ENCODE measurements around the gene BLOC1S6. TPM values are rescaled to one million over a fixed set of nuclear protein-coding genes. Genes with fewer than 3 reads are reported as not detected.

BLOC1S6 gene
- total RNA-seq, 1 experiment from 2014 or later, result 40.1 TPM

DNA sequence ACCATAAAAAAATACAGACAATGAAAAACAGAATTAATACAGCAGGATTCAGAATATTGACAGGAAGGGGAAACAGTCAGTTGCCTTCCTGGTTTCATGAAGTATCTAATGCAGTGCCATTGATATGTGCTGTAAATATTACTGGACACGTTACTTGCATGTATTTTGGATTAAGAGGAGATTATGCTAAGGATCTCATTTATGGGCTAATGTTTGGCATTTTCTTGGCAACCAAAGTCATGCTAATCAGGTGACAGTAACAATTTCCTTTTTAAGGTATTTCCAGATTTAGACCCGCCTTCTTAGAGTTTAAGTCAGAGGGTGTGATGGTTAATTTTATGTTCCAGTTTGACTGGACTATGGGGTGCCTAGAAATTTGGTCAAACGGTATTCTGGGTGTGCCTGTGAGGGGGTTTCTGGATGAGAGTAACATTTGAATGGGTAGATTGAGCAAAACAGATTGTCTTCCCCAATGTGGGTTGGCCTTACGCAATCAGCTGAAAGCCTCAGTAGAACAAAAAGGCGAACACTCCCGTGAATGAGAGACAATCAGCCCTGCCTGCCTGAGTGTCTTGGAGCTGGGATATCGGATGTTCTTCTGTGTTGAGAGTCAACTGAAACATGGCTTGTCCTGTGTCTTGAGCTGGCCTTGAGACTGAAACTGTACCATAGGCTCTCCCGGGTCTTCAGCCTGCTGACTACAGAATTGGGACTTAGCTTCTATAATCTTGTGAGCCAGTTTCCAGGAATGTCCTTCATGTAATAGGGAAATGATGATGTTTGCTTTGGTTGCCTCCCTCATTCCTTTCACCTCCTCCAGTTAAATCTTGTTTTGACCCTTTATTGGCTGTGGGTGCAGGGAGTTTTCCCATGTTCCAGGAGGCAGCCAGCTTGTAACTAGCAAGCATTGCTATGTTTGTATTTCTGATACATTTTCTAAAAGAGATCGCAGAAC, 58.1 kb downstream of the BLOC1S6 start:
- intact Hi-C loops (cut with micrococcal nuclease), result no loop called here
- ChIA-PET CTCF (no interaction called here), POLR2A (ENCODE audit: unreplicated experiment) (interaction anchor here (0.6 kb wide), 2 partner anchors 10 to 198 kb away, joined by 3 to 6 read pairs; no protein-coding TSS in a partner anchor)
- H3K9ac ChIP-seq (ENCODE audit: low read length), result peak overlapping the region; percentile 59; the same call in 1 of the 2 replicates
- no peak overlapping the region for H2AFZ ChIP-seq (ENCODE audit: low read length)
- H3K4me1 ChIP-seq (ENCODE audit: insufficient read depth, low read length), result peaks cover 85% of the 10 kb centered on the region
- H3K27ac ChIP-seq (ENCODE audit: low read length), result peak overlapping the region; percentile 92
- H3K9me3 ChIP-seq (ENCODE audit: low read length), result no peaks in the 10 kb centered on the region
- peaks cover 64% of the 10 kb centered on the region for H3K79me2 ChIP-seq (ENCODE audit: low read length)
- H3K4me3 ChIP-seq (ENCODE audit: low read length), result no peak overlapping the region; the same call in 1 of the 2 replicates
- no peaks in the 10 kb centered on the region for H4K20me1 ChIP-seq (ENCODE audit: low read length)
- DNase-seq (peak; percentile 86), ATAC-seq (peak; percentile 29)
- TF ChIP-seq, protein P1, sequence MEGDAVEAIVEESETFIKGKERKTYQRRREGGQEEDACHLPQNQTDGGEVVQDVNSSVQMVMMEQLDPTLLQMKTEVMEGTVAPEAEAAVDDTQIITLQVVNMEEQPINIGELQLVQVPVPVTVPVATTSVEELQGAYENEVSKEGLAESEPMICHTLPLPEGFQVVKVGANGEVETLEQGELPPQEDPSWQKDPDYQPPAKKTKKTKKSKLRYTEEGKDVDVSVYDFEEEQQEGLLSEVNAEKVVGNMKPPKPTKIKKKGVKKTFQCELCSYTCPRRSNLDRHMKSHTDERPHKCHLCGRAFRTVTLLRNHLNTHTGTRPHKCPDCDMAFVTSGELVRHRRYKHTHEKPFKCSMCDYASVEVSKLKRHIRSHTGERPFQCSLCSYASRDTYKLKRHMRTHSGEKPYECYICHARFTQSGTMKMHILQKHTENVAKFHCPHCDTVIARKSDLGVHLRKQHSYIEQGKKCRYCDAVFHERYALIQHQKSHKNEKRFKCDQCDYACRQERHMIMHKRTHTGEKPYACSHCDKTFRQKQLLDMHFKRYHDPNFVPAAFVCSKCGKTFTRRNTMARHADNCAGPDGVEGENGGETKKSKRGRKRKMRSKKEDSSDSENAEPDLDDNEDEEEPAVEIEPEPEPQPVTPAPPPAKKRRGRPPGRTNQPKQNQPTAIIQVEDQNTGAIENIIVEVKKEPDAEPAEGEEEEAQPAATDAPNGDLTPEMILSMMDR (conservative IDR thresholded peaks at IDR 0.05; ENCODE audit: low read depth, low read length), result no peak
- TF ChIP-seq EZH2phosphoT487 (IDR thresholded peaks at IDR 0.05; ENCODE audit: borderline replicate concordance, low read length), result no peak
- TF ChIP-seq EZH2 (IDR thresholded peaks at IDR 0.05; ENCODE audit: low read length, unreplicated experiment), result no peak
- no peaks in the 10 kb centered on the region for H3K27me3 ChIP-seq (ENCODE audit: low read length)
- BruUV-seq (replicated peaks), result TSS peak; percentile 81
- peak overlapping the region; percentile 77 for H3K4me2 ChIP-seq (ENCODE audit: low read length)
- no peaks in the 10 kb centered on the region for H3K9me2 ChIP-seq (replicated peaks; ENCODE audit: low read length)
- H3K36me3 ChIP-seq (ENCODE audit: low read depth, low read length), result no peaks in the 10 kb centered on the region
- H3F3A ChIP-seq (ENCODE audit: low read length, unreplicated experiment), result peaks cover 10% of the 10 kb centered on the region

DNA sequence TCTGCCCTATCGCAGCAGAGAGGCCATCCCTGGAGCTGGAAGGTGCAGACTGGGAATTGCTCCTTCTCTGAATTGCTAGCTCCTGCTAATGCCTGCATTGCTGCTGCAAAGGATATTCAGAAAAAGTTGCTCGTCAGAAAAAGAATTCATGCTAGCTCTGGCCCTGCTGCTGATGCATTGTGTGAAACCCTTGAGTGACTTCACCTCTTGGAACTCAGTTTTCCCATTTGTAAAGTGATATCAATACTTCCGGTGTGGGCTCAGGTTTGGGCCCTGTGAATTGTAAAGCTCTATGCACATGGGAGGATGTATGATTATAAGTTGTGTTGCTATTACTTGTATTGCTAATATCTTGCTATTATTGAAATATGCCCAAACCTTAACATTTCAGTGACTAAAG, 59.0 kb downstream of the BLOC1S6 start:
- H3K36me3 ChIP-seq (ENCODE audit: low read depth, low read length), result no peaks in the 10 kb centered on the region
- DNase-seq (peak; percentile 38), ATAC-seq (no peak)
- H3K27me3 ChIP-seq (ENCODE audit: low read length), result no peaks in the 10 kb centered on the region
- no peaks in the 10 kb centered on the region for H3K9me2 ChIP-seq (replicated peaks; ENCODE audit: low read length)
- intact Hi-C loops (cut with micrococcal nuclease), result no loop called here
- BruUV-seq (replicated peaks), result no TSS peak
- peak overlapping the region; percentile 36; the same call in 1 of the 2 replicates for H3K4me3 ChIP-seq (ENCODE audit: low read length)
- TF ChIP-seq, protein P1 (conservative IDR thresholded peaks at IDR 0.05; ENCODE audit: low read depth, low read length), result no peak
- no peak for TF ChIP-seq EZH2 (IDR thresholded peaks at IDR 0.05; ENCODE audit: low read length, unreplicated experiment)
- TF ChIP-seq EZH2phosphoT487 (IDR thresholded peaks at IDR 0.05; ENCODE audit: borderline replicate concordance, low read length), result no peak
- H3K9ac ChIP-seq (ENCODE audit: low read length), result peak overlapping the region; percentile 59
- peaks cover 5% of the 10 kb centered on the region for H3F3A ChIP-seq (ENCODE audit: low read length, unreplicated experiment)
- POLR2A ChIA-PET (ENCODE audit: unreplicated experiment), result no interaction called here
- peaks cover 76% of the 10 kb centered on the region for H3K4me1 ChIP-seq (ENCODE audit: insufficient read depth, low read length)
- peak overlapping the region; percentile 92 for H3K27ac ChIP-seq (ENCODE audit: low read length)
- H4K20me1 ChIP-seq (ENCODE audit: low read length), result no peaks in the 10 kb centered on the region
- peak overlapping the region; percentile 77 for H3K4me2 ChIP-seq (ENCODE audit: low read length)
- CTCF ChIA-PET, result no interaction called here
- H3K9me3 ChIP-seq (ENCODE audit: low read length), result no peaks in the 10 kb centered on the region
- H3K79me2 ChIP-seq (ENCODE audit: low read length), result peaks cover 71% of the 10 kb centered on the region
- H2AFZ ChIP-seq (ENCODE audit: low read length), result no peak overlapping the region

DNA sequence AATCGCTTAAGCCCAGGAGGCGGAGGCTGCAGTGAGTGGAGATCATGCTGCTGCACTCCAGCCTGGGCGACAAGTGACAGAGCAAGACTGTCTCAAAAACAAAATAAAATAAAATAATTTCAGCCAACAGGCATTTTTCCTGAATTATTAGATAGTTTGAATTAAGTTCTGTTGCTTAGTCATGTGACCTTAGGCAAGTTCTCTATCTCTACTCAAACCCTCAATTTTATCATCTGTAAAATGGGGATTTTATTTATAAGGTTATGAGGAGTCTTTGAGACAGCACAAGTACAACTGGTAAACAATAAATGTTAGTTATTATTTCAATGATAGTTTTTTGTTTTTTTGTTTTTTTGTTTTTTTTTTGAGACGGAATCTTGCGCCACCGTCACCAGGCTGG, 60.6 kb downstream of the BLOC1S6 start:
- Histone ChIP-seq H3K9me3 (ENCODE audit: low read length) (no peaks in the 10 kb centered on the region), H3K4me3 (ENCODE audit: low read length) (no peak overlapping the region), H3K4me2 (ENCODE audit: low read length) (0 out of 2 replicates have a peak overlapping the region, but pooled peaks have one; percentile 54), H3K27ac (ENCODE audit: low read length) (peak overlapping the region; percentile 92), H3K9ac (ENCODE audit: low read length) (no peak overlapping the region), H3F3A (ENCODE audit: low read length, unreplicated experiment) (no peaks in the 10 kb centered on the region), H3K4me1 (ENCODE audit: insufficient read depth, low read length) (peaks cover 62% of the 10 kb centered on the region), H4K20me1 (ENCODE audit: low read length) (no peaks in the 10 kb centered on the region), H3K79me2 (ENCODE audit: low read length) (peaks cover 80% of the 10 kb centered on the region), H3K27me3 (ENCODE audit: low read length) (no peaks in the 10 kb centered on the region), H3K9me2 (replicated peaks; ENCODE audit: low read length) (no peaks in the 10 kb centered on the region), H3K36me3 (ENCODE audit: low read depth, low read length) (no peaks in the 10 kb centered on the region), H2AFZ (ENCODE audit: low read length) (no peak overlapping the region)
- ChIA-PET POLR2A (ENCODE audit: unreplicated experiment) (no interaction called here), CTCF (no interaction called here)
- intact Hi-C loops (cut with micrococcal nuclease), result no loop called here
- ATAC-seq, result no peak
- BruUV-seq (replicated peaks), result no TSS peak
- no peak for DNase-seq
- TF ChIP-seq, protein P1 (conservative IDR thresholded peaks at IDR 0.05; ENCODE audit: low read depth, low read length), result no peak
- TF ChIP-seq EZH2 (IDR thresholded peaks at IDR 0.05; ENCODE audit: low read length, unreplicated experiment), result no peak

All from PC-3 (cell line).